Inferior parietal cortex (tissue), 1 donor: ENCODE results near the gene PERM1.

ENCODE experiments used
- DNase-seq: peaks from one replicate; pipeline ENCODE4 v3.0.0-alpha.2; 2016; ENCODE audit errors: extremely low spot score

PERM1 gene

GRCh38 chr1:934991-935750 is 46.7 kb downstream of the PERM1 start:
- DNase-seq: no peak

GRCh38 chr1:933603-933940 is 48.3 kb downstream of the PERM1 start:
- DNase-seq: no peak

GRCh38 chr1:932776-933602 is 48.9 kb downstream of the PERM1 start:
- DNase-seq: no peak

- DNase-seq: no peak
Measured at GRCh38 chr1:932173-932510, 49.8 kb downstream of the PERM1 start.

- no peak for DNase-seq
Measured at GRCh38 chr1:931380-932172, 50.3 kb downstream of the PERM1 start.

GRCh38 chr1:930633-931138 is 51.2 kb downstream of the PERM1 start:
- no peak for DNase-seq

- no peak for DNase-seq
Measured at GRCh38 chr1:929712-930632, 51.9 kb downstream of the PERM1 start.

- no peak for DNase-seq
Measured at GRCh38 chr1:928825-929661, 52.9 kb downstream of the PERM1 start.

- no peak for DNase-seq
Measured at GRCh38 chr1:927748-928147, 54.1 kb downstream of the PERM1 start.

- no peak for DNase-seq
Measured at GRCh38 chr1:927234-927633, 54.7 kb downstream of the PERM1 start.

- DNase-seq: no peak
Measured at GRCh38 chr1:925561-926421, 56.1 kb downstream of the PERM1 start.
